K562 (cell line): ENCODE results near the gene CBS.
"Not testable (repeated sequence)": the region's sequence is repeated elsewhere in the genome, so short reads cannot be mapped to it uniquely, and the experiment has no call there.

ENCODE experiments used
- BDP1 ChIP-seq: IDR thresholded peaks from 3 replicates; pipeline ENCODE4 v1.6.1; 2011; ENCODE audit not compliant: insufficient read length, insufficient read depth
- CBX5 ChIP-seq: IDR thresholded peaks from 2 replicates; pipeline ENCODE4 v1.6.1; 2014; ENCODE audit warnings: low read depth, borderline replicate concordance
- FOXP1 ChIP-seq: sonication (generic); formaldehyde crosslinking; IDR thresholded peaks from 2 replicates; pipeline ENCODE4 v1.8.0; 2022; ENCODE audit warnings: mild to moderate bottlenecking, missing genetic modification reagents

GRCh38 chr21:43082587-43083300 is 7.1 kb upstream of the CBS start:
- TF ChIP-seq CBX5; FOXP1 (CRISPR knock-in tag); BDP1: not testable (repeated sequence)
